Skeletal muscle tissue (tissue), 4 donors: ENCODE data around the gene SCN5A. TPM values are rescaled to one million over a fixed set of nuclear protein-coding genes. Genes with fewer than 3 reads are reported as not detected.
"Not testable (repeated sequence)": the region's sequence is repeated elsewhere in the genome, so short reads cannot be mapped to it uniquely, and the experiment has no call there.

Experiments
- H3K27ac ChIP-seq: one replicate; pipeline ENCODE4 v1.7.0; 2013; ENCODE audit warnings: mild to moderate bottlenecking, low read depth, low read length, inconsistent platforms
- H3K27me3 ChIP-seq, 3 donors: one replicate each; pipeline ENCODE4 v1.7.0; 2013; ENCODE audit warnings: low read length in 3 of 3; ENCODE audit not compliant: control insufficient read depth in 3 of 3, insufficient read depth in 3 of 3
- H3K36me3 ChIP-seq, 3 donors: one replicate each; pipeline ENCODE4 v1.7.0; 2013; ENCODE audit warnings: low read length in 3 of 3; ENCODE audit not compliant: control insufficient read depth in 3 of 3, insufficient read depth in 3 of 3
- H3K4me1 ChIP-seq, 3 donors: one replicate each; pipeline ENCODE4 v1.7.0; 2013; ENCODE audit warnings: low read length in 3 of 3, mild to moderate bottlenecking in 3 of 3; ENCODE audit not compliant: control insufficient read depth in 3 of 3, insufficient read depth in 3 of 3
- H3K4me3 ChIP-seq, 3 donors: one replicate each; pipeline ENCODE4 v1.7.0; 2013; ENCODE audit warnings: low read length in 3 of 3
- H3K9ac ChIP-seq, 3 donors: one replicate each; pipeline ENCODE4 v1.7.0; 2013; ENCODE audit warnings: low read length in 3 of 3, mild to moderate bottlenecking in 3 of 3, moderate library complexity in 2 of 3, low read depth in 1 of 3
- H3K9me3 ChIP-seq, 3 donors: one replicate each; pipeline ENCODE4 v1.7.0; 2013; ENCODE audit warnings: low read length in 3 of 3; ENCODE audit not compliant: control insufficient read depth in 3 of 3
- total RNA-seq: library from RNA; depleted of rRNA; stranded (reverse); fragments of >200 nt; gene quantifications from one replicate; pipeline ENCODE4 v1.2.3, GENCODE V29; 2014
- donor health status: Osteomylitis.

The SCN5A gene
- total RNA-seq, 1 donor from 2014 or later = 1.6 TPM

- no peaks in the 10 kb centered on the region for H3K36me3 ChIP-seq
- H3K4me3 ChIP-seq = no peak overlapping the region
- H3K27me3 ChIP-seq = no peaks in the 10 kb centered on the region
- H3K27ac ChIP-seq = no peak overlapping the region
- H3K9me3 ChIP-seq = peaks cover 0 to 4% (median 0%) of the 10 kb centered on the region in 3 donors
- H3K9ac ChIP-seq = no peak overlapping the region
- H3K4me1 ChIP-seq = peaks cover 6 to 12% (median 11%) of the 10 kb centered on the region in 3 donors
Measured at GRCh38 chr3:38576131-38576525, 73.4 kb downstream of the SCN5A start.

GRCh38 chr3:38575279-38575843, 74.1 kb downstream of the SCN5A start:
- Histone ChIP-seq H3K4me1 (peaks cover 6 to 10% (median 8%) of the 10 kb centered on the region in 3 donors), H3K36me3 (no peaks in the 10 kb centered on the region), H3K9me3 (peaks cover 0 to 4% (median 0%) of the 10 kb centered on the region in 3 donors), H3K4me3 (no peak overlapping the region), H3K9ac (no peak overlapping the region), H3K27me3 (no peaks in the 10 kb centered on the region), H3K27ac (no peak overlapping the region)

- no peak overlapping the region for H3K9ac ChIP-seq
- H3K4me1 ChIP-seq = peaks cover under 1 to 4% (median under 1%) of the 10 kb centered on the region in 3 donors
- H3K27me3 ChIP-seq = no peaks in the 10 kb centered on the region
- no peak overlapping the region for H3K4me3 ChIP-seq
- H3K9me3 ChIP-seq = peaks cover 0 to 4% (median 0%) of the 10 kb centered on the region in 3 donors
- H3K36me3 ChIP-seq = no peaks in the 10 kb centered on the region
- no peak overlapping the region for H3K27ac ChIP-seq
Measured at GRCh38 chr3:38574411-38575278, 74.8 kb downstream of the SCN5A start.

- no peak overlapping the region for H3K4me3 ChIP-seq
- H3K4me1 ChIP-seq = no peaks in the 10 kb centered on the region
- H3K27me3 ChIP-seq = no peaks in the 10 kb centered on the region
- no peak overlapping the region for H3K27ac ChIP-seq
- no peak overlapping the region for H3K9ac ChIP-seq
- H3K9me3 ChIP-seq = peaks cover 0 to 4% (median 0%) of the 10 kb centered on the region in 3 donors
- H3K36me3 ChIP-seq = no peaks in the 10 kb centered on the region
Measured at GRCh38 chr3:38573556-38573955, 75.9 kb downstream of the SCN5A start.

GRCh38 chr3:38573111-38573510, 76.4 kb downstream of the SCN5A start:
- no peaks in the 10 kb centered on the region for H3K4me1 ChIP-seq
- no peak overlapping the region for H3K4me3 ChIP-seq
- H3K9ac ChIP-seq = no peak overlapping the region
- H3K27ac ChIP-seq = no peak overlapping the region
- peaks cover 0 to 4% (median 0%) of the 10 kb centered on the region in 3 donors for H3K9me3 ChIP-seq
- H3K36me3 ChIP-seq = no peaks in the 10 kb centered on the region
- no peaks in the 10 kb centered on the region for H3K27me3 ChIP-seq

- Histone ChIP-seq H3K4me3 (no peak overlapping the region), H3K9ac (no peak overlapping the region), H3K9me3 (no peaks in the 10 kb centered on the region), H3K27ac (no peak overlapping the region), H3K4me1 (no peaks in the 10 kb centered on the region), H3K27me3 (no peaks in the 10 kb centered on the region), H3K36me3 (no peaks in the 10 kb centered on the region)
Measured at GRCh38 chr3:38567498-38567897, 82.0 kb downstream of the SCN5A start.

- not testable (repeated sequence) for H3K4me3 ChIP-seq, H3K27me3 ChIP-seq, H3K27ac ChIP-seq, H3K4me1 ChIP-seq, H3K36me3 ChIP-seq, H3K9me3 ChIP-seq, H3K9ac ChIP-seq
Measured at GRCh38 chr3:38566794-38567193, 82.7 kb downstream of the SCN5A start.

- H3K4me3 ChIP-seq = no peak overlapping the region
- no peak overlapping the region for H3K27ac ChIP-seq
- H3K4me1 ChIP-seq = no peaks in the 10 kb centered on the region
- H3K27me3 ChIP-seq = no peaks in the 10 kb centered on the region
- H3K9me3 ChIP-seq = no peaks in the 10 kb centered on the region
- no peak overlapping the region for H3K9ac ChIP-seq
- H3K36me3 ChIP-seq = no peaks in the 10 kb centered on the region
Measured at GRCh38 chr3:38566215-38566528, 83.3 kb downstream of the SCN5A start.

GRCh38 chr3:38565339-38566214, 83.9 kb downstream of the SCN5A start:
- Histone ChIP-seq H3K27me3 (no peaks in the 10 kb centered on the region), H3K4me1 (no peaks in the 10 kb centered on the region), H3K4me3 (no peak overlapping the region), H3K9me3 (no peaks in the 10 kb centered on the region), H3K9ac (no peak overlapping the region), H3K27ac (no peak overlapping the region), H3K36me3 (no peaks in the 10 kb centered on the region)
